Neural cell (in vitro differentiated cells): Measurements from ENCODE around the gene DPP9.

ENCODE experiments used
- CTCF ChIP-seq: fragments of 450-650 bp; IDR thresholded peaks from 2 replicates; pipeline ENCODE4 v1.5.1; 2014; ENCODE audit warnings: antibody characterized with exemption, mild to moderate bottlenecking, moderate library complexity; ENCODE audit not compliant: poor library complexity, severe bottlenecking
- SMC3 ChIP-seq: fragments of 450-650 bp; conservative IDR thresholded peaks from 2 replicates; pipeline ENCODE4 v1.6.1; 2014; ENCODE audit warnings: antibody characterized with exemption, mild to moderate bottlenecking, moderate library complexity; ENCODE audit not compliant: poor library complexity
- TAF1 ChIP-seq: IDR thresholded peaks from 2 replicates; pipeline ENCODE4 v1.6.1; 2012; ENCODE audit warnings: low read depth

DNA sequence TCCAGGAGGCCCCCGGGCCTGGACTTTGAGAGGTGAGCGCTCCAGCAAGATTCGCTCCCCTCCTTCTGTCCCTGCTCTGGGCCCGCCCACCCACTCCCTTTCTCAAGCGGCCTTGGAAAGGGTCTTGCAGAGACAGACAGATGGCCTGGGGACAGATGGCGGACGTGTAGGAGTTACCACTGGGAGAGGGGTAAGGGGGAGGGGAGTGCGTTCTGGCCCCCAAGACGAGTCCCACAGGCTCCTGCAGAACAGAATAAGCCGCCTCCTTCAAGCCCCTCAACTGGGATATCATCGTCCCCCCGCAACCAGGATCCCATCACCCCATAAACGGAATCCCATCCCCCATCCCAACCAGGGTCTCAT is 87.9 kb downstream of the DPP9 start:
- TF ChIP-seq SMC3: no peak
- TF ChIP-seq CTCF: no peak
- no peak for TF ChIP-seq TAF1
